IPS-20b (cell line): ENCODE measurements around the gene YY1.
A peak's percentile ranks its signal among the peaks of the same experiment; 100 is the strongest.

Experiments used
- H3K27ac ChIP-seq: one replicate; pipeline ENCODE4 v1.5.1; 2013; ENCODE audit warnings: low read length
- H3K27me3 ChIP-seq: 2 replicates; pipeline ENCODE4 v1.6.1; 2013; ENCODE audit warnings: mild to moderate bottlenecking, low read length, inconsistent platforms; ENCODE audit not compliant: insufficient read depth
- H3K36me3 ChIP-seq: 2 replicates; pipeline ENCODE4 v1.6.1; 2013; ENCODE audit warnings: low read depth, mild to moderate bottlenecking, inconsistent platforms, low read length, moderate library complexity; ENCODE audit not compliant: insufficient read depth
- H3K4me1 ChIP-seq: 2 replicates; pipeline ENCODE4 v1.6.1; 2013; ENCODE audit warnings: mild to moderate bottlenecking, control low read depth, inconsistent platforms, low read length, moderate library complexity; ENCODE audit not compliant: insufficient read depth
- H3K4me3 ChIP-seq: 2 replicates; pipeline ENCODE4 v1.5.1; 2013; ENCODE audit warnings: mild to moderate bottlenecking, low read length, inconsistent platforms
- H3K9ac ChIP-seq: 2 replicates; pipeline ENCODE4 v1.6.1; 2013; ENCODE audit warnings: low read depth, mild to moderate bottlenecking, inconsistent platforms, low read length, moderate library complexity
- H3K9me3 ChIP-seq: 2 replicates; pipeline ENCODE4 v1.6.1; 2013; ENCODE audit warnings: mild to moderate bottlenecking, low read depth, low read length, inconsistent platforms; ENCODE audit not compliant: insufficient read depth

Gene YY1

DNA sequence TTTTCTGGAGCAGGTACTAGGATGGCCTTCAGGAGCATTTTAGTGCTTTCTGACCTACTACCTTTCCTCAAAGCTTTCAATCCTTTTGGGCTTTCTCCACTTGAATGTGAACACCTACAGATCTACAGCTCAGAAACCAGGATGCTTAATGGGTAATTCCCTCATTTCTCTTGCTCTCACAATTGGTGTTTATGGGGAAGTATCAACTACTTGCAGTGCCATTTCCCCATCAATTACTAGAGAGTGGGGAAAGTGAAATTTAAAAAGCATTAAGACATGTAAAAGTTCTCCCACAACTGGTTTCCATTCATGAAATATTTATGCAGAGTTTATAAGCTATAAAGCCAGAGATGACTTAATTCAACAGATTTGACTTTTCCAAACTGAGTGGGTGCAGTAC, 2.1 kb upstream of the YY1 start:
- Histone ChIP-seq H3K4me3 (peak overlapping the region; percentile 85), H3K27ac (peak overlapping the region; percentile 78), H3K9ac (peak overlapping the region; percentile 90), H3K4me1 (peaks cover 12% of the 10 kb centered on the region; the same call in 1 of the 2 replicates), H3K27me3 (no peaks in the 10 kb centered on the region), H3K36me3 (peaks cover 12% of the 10 kb centered on the region; the same call in 1 of the 2 replicates), H3K9me3 (no peaks in the 10 kb centered on the region)

DNA sequence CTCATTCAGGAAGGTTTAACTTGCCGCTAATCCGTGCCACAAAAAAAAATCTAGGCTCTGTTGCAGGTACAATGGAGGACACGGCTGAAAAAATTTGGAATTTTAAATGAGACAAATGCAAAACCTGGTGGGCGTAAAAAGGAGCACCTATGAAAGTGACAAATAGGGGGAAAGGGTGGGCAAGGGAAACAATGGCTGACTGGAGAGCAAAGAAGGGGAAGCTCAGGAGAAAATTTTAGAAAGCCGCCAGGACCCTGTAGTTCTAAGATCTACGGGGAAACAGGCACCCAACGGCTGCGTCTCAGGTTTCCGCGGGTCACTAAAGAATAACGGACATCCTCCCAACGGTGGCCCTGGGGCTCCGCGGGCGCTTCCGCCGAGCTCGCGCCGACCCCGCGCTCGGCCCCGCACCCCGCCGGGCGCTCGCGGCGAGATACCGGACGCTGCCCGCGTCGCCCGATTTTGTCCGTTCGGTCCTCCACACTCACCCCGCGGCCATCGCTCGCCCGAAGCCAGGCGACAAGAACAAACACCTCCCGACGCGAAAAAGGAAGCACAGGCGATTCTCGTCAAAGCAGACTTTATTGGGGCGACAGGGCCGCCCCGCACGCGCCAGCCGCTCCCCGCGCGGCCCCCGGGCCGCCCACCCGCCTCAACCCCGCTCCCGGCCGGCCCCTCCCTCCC, 1.1 kb upstream of the YY1 start:
- Histone ChIP-seq H3K27ac (peak overlapping the region; percentile 78), H3K4me3 (peak overlapping the region; percentile 85), H3K4me1 (peaks cover 15% of the 10 kb centered on the region; the same call in 1 of the 2 replicates), H3K36me3 (peaks cover 19% of the 10 kb centered on the region), H3K27me3 (no peaks in the 10 kb centered on the region), H3K9ac (peak overlapping the region; percentile 90), H3K9me3 (no peaks in the 10 kb centered on the region)

DNA sequence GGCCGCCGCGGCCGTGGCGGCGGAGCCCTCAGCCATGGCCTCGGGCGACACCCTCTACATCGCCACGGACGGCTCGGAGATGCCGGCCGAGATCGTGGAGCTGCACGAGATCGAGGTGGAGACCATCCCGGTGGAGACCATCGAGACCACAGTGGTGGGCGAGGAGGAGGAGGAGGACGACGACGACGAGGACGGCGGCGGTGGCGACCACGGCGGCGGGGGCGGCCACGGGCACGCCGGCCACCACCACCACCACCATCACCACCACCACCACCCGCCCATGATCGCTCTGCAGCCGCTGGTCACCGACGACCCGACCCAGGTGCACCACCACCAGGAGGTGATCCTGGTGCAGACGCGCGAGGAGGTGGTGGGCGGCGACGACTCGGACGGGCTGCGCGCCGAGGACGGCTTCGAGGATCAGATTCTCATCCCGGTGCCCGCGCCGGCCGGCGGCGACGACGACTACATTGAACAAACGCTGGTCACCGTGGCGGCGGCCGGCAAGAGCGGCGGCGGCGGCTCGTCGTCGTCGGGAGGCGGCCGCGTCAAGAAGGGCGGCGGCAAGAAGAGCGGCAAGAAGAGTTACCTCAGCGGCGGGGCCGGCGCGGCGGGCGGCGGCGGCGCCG, 381 bp downstream of the YY1 start:
- no peaks in the 10 kb centered on the region for H3K27me3 ChIP-seq
- H3K4me3 ChIP-seq = peak overlapping the region; percentile 79
- peaks cover 18% of the 10 kb centered on the region; the same call in 1 of the 2 replicates for H3K4me1 ChIP-seq
- H3K9me3 ChIP-seq = no peaks in the 10 kb centered on the region
- no peak overlapping the region for H3K27ac ChIP-seq
- peak overlapping the region; percentile 83 for H3K9ac ChIP-seq
- peaks cover 21% of the 10 kb centered on the region for H3K36me3 ChIP-seq

DNA sequence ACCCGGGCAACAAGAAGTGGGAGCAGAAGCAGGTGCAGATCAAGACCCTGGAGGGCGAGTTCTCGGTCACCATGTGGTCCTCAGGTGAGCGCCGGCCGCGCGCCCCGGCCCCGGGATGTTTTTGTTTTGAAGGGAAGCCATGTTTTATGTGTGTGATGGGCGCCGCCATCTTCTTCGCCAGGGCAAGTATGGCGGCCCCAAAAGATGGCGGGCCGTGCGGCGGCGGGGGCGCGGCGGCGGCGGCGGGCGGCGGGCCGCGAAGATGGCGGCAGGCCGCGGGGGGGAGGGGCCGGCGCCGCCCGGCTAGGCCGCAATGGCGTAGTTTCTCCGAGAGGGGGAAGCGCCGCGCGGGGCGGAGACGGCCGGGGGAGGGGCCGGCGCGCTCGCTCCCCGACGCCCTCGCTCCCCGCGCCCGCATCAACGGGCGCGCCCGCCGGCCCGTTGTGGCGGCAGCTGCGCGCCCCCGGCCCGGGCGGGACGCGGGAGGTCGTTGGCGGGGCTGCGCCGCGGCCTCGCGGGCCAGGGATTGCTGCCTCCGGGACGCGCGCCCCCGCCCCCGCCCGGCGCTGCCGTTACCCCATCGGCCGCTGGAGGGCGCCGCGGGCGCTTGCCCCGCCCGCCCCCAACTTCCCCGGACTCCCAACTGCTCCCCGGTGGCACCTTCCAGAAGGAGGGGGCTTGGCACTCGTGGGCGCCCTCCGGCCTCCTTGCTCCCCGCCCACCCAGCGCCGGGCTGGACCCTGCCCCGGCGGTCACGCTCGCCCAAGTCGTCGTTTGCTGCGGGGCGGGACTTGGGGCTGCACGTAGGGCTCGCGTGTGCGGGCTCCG, 1.1 kb downstream of the YY1 start:
- H3K4me1 ChIP-seq = peaks cover 18% of the 10 kb centered on the region; the same call in 1 of the 2 replicates
- H3K9ac ChIP-seq = peak overlapping the region; percentile 83
- H3K27me3 ChIP-seq = no peaks in the 10 kb centered on the region
- peak overlapping the region; percentile 93 for H3K4me3 ChIP-seq
- H3K27ac ChIP-seq = no peak overlapping the region
- H3K9me3 ChIP-seq = no peaks in the 10 kb centered on the region
- H3K36me3 ChIP-seq = peaks cover 14% of the 10 kb centered on the region

DNA sequence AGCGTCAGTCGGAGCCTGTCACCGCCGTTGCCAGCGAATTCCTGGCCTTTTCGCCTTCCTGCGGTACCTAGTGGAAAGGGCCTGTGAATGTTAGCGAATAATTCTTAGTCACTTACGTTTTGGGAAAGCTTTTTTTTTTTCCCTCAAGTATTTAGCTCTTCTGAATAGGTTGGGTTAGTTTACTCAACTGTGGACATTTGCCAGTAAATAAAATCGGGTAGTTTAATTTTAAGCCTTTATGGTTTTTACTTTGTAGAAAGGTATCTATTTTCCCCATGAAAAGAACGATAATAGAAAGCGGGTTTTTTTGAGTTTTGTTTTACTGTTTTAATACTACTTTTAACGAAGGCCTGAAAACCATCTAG, 1.7 kb downstream of the YY1 start:
- H3K9ac ChIP-seq = peak overlapping the region; percentile 66; the same call in 1 of the 2 replicates
- H3K27me3 ChIP-seq = no peaks in the 10 kb centered on the region
- peak overlapping the region; percentile 93 for H3K4me3 ChIP-seq
- no peak overlapping the region for H3K27ac ChIP-seq
- H3K9me3 ChIP-seq = no peaks in the 10 kb centered on the region
- peaks cover 12% of the 10 kb centered on the region for H3K36me3 ChIP-seq
- peaks cover 18% of the 10 kb centered on the region; the same call in 1 of the 2 replicates for H3K4me1 ChIP-seq

DNA sequence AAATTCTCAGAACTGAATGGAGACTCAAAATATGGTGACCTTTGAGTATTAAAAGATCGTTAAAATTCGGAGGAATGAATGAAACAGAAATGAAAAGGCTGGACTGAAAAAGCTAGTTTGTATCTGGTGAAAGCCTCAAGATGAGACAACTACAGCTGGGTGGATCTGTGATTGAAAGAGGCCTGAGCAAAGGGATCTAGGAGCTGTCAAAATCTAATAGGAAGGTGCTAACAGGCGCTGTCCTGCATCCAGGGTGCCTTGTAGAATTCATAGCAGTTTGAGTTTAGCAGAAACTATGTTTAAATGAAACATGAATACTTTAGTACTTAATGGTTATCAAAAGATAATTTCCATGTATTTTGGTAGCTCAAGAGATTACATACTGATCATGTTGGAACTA, 2.3 kb downstream of the YY1 start:
- Histone ChIP-seq H3K27ac (no peak overlapping the region), H3K4me1 (peaks cover 23% of the 10 kb centered on the region; the same call in 1 of the 2 replicates), H3K9me3 (no peaks in the 10 kb centered on the region), H3K27me3 (no peaks in the 10 kb centered on the region), H3K36me3 (peaks cover 12% of the 10 kb centered on the region), H3K4me3 (peak overlapping the region; percentile 93), H3K9ac (peak overlapping the region; percentile 66; the same call in 1 of the 2 replicates)

DNA sequence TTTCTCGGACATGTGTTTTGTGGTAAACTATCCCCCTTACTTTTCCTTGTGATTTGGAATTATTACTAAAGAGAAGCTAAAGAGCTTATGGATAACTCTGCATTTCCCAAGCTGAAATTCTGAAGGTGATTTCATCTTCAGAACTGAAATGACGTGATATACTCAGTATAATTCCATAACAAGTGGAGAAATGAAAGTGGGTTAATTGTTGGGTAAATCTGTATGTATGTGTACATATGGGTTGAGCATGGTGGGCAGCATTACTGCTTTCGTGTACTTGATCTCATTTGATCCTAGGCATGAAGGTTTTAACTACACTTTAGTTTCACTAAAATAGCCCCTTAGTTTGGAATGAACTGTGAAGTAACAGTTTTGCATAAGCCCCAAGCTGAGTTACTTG, 4.1 kb downstream of the YY1 start:
- no peak overlapping the region for H3K9ac ChIP-seq

DNA sequence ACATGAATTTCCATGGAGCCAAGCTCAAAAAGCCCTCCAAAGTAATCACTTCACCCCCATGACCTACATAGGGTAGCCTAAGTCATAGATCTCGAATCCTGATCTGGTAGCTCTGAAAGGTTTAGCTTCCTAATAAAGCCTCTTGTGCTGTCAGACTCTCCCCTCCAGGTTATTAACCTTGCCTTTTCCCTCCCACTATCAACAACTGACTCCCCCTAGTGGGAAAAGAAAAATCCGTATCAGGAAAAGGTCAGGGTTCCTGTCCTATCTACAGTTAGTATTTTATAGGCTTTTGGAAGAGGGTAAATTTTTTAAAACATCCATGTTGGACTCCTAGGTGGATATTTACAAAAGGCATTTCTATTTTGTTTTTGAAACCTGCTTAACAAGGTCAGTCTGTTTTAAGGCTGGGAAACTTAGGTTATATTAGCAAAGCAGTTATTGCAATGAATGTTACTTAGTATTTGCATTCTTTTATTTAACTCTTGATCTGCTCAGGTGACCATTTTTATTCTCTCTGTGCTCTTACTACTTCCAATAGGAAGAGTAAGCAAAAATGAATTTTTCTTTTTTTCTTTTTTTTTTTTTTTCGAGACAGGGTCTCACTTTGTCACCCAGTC, 8.0 kb downstream of the YY1 start:
- Histone ChIP-seq H3K36me3 (peaks cover 13% of the 10 kb centered on the region), H3K9ac (no peak overlapping the region), H3K4me1 (peaks cover 11% of the 10 kb centered on the region; the same call in 1 of the 2 replicates)

More for the DNA sequence above, 4.1 kb downstream of the YY1 start:
- Histone ChIP-seq H3K36me3 (peaks cover 12% of the 10 kb centered on the region), H3K9me3 (no peaks in the 10 kb centered on the region), H3K4me1 (peaks cover 15% of the 10 kb centered on the region; the same call in 1 of the 2 replicates), H3K27ac (no peak overlapping the region), H3K4me3 (no peak overlapping the region), H3K27me3 (no peaks in the 10 kb centered on the region)

DNA sequence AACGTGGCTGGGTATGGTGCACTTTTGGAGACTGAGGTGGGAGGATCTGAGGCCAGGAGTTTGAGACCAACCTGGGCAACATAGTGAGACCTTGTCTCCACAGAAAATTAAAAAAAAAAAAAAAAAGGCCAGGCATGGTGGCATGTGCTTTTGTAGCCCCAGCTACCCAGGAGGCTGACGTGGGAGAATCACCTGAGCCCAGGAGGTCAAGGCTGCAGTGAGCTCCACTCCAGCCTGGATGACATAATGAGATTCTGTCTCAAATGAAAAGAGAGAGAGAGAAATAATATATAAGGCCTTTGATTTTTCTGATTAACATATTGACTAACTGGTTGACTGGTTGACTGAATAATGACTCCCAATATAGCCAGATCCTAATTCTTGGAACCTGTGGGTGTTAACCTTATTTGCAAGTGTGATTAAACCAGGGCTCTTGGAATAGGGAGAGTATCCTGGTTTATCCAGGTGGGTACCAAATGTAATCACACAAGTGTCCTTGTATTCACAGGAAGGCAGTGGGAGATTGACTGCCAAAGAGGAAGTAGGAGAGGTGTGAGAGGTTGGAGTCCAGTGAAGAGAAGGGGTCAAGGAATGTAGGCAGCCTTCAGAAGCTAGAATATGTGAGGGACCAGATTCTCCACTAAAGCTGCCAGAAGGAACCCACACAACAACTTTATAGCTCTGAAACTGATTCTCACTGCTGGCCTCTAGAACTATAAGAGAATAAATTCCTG, 12.0 kb downstream of the YY1 start:
- peaks cover 3% of the 10 kb centered on the region; the same call in 1 of the 2 replicates for H3K36me3 ChIP-seq
- no peak overlapping the region for H3K27ac ChIP-seq
- no peaks in the 10 kb centered on the region for H3K27me3 ChIP-seq
- peaks cover 4% of the 10 kb centered on the region; the same call in 1 of the 2 replicates for H3K4me1 ChIP-seq
- H3K4me3 ChIP-seq = no peak overlapping the region
- no peaks in the 10 kb centered on the region for H3K9me3 ChIP-seq
- H3K9ac ChIP-seq = no peak overlapping the region

More for the DNA sequence above, 8.0 kb downstream of the YY1 start:
- H3K27ac ChIP-seq = no peak overlapping the region
- no peak overlapping the region for H3K4me3 ChIP-seq
- no peaks in the 10 kb centered on the region for H3K9me3 ChIP-seq
- H3K27me3 ChIP-seq = no peaks in the 10 kb centered on the region

DNA sequence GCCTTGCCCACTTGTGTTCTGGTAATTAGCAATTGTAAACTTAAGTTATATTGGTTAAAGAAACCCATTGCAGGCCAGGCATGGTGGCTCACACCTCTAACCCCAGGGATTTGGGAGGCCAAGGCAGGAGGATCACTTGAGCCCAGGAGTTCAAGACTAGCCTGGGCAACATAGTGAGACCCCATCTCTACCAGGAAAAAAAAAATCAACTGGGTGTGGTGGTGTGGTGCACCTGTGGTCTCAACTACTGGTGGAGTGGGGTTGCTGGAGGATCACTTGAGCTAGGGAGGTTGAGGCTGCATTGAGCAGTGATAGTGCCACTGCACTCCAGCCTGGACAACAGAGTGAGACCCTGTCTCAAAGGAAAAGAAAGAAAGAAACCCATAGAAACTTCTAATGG, 13.7 kb downstream of the YY1 start:
- no peak overlapping the region for H3K9ac ChIP-seq
- H3K27ac ChIP-seq = no peak overlapping the region
- H3K36me3 ChIP-seq = peaks cover 7% of the 10 kb centered on the region; the same call in 1 of the 2 replicates
- H3K9me3 ChIP-seq = no peaks in the 10 kb centered on the region
- no peaks in the 10 kb centered on the region for H3K27me3 ChIP-seq
- H3K4me1 ChIP-seq = no peaks in the 10 kb centered on the region; the same call in 1 of the 2 replicates
- H3K4me3 ChIP-seq = no peak overlapping the region
